Measurements from ENCODE around the gene ELL2. TPM values are rescaled to one million over a fixed set of nuclear protein-coding genes. Genes with fewer than 3 reads are reported as not detected.

Gene ELL2
- total and polyA plus RNA-seq, 9 of the 15 experiments (the other 6 are each of a cell fraction or from before 2014, with no cell fraction given): 4.3 to 18.3 (median 14.5) TPM

GRCh38 chr5:95858661-95859595 lies 102.7 kb downstream of the ELL2 start (continued):
- TF ChIP-seq HMGXB4 (CRISPR knock-in tag; IDR thresholded peaks at IDR 0.05): no peak
- TF ChIP-seq BCLAF1 (IDR thresholded peaks at IDR 0.05; ENCODE audit: borderline replicate concordance in 1 of 2, control insufficient read depth in 1 of 2, low read depth in 2 of 2, low read length in 1 of 2): no peak
- TF ChIP-seq ZNF444 (CRISPR knock-in tag; IDR thresholded peaks at IDR 0.05): no peak
- TF ChIP-seq TEAD1 (CRISPR knock-in tag; IDR thresholded peaks at IDR 0.05): peak; percentile 29 to 94; a peak in 2 of 4 replicates
- TF ChIP-seq PHF8 (IDR thresholded peaks at IDR 0.05; ENCODE audit: borderline replicate concordance, low read length): no peak
- TF ChIP-seq SRF (CRISPR knock-in tag; IDR thresholded peaks at IDR 0.05): peak in 1 of 2 experiments; percentile 93; a peak in 1 of 4 replicates
- TF ChIP-seq NCOA1 (IDR thresholded peaks at IDR 0.05; ENCODE audit: low read depth): no peak
- no peak for TF ChIP-seq ELF1 (tag; IDR thresholded peaks at IDR 0.05)
- no peak for TF ChIP-seq GATA2 (CRISPR knock-in tag; IDR thresholded peaks at IDR 0.05)
- no peak for TF ChIP-seq ZNF280A (IDR thresholded peaks at IDR 0.05; ENCODE audit: low read depth, partially characterized antibody)
- no peak for TF ChIP-seq NKRF (IDR thresholded peaks at IDR 0.05; ENCODE audit: borderline replicate concordance)
- no peak for TF ChIP-seq THRA (IDR thresholded peaks at IDR 0.05)
- no peak for TF ChIP-seq ZNF445 (CRISPR knock-in tag; IDR thresholded peaks at IDR 0.05; ENCODE audit: low read depth)
- peak; percentile 69; the same call in 1 of the 2 replicates for TF ChIP-seq NR2C2 (CRISPR knock-in tag; IDR thresholded peaks at IDR 0.05)
- no peak for TF ChIP-seq NR2C2 (tag; IDR thresholded peaks at IDR 0.05)

Measured in K562 (cell line).